Natural killer cell (primary cell): ENCODE data around the gene LARP4B. TPM values are rescaled to one million over a fixed set of nuclear protein-coding genes. Genes with fewer than 3 reads are reported as not detected.

Source experiments
- ATAC-seq, 3 donors: fragments of 150-1000 bp in 2 of 3; fragments of 200-7000 bp in 1 of 3; cut with Tn5 transposase; 1 replicate in 1 of 3; 2 replicates in 2 of 3; pipeline ENCODE4 v1.10.0; 2021; ENCODE audit warnings: mild to moderate bottlenecking in 2 of 3, moderate library complexity in 2 of 3
- DNase-seq, 2 donors: peaks; one replicate each; pipeline versions ENCODE4 v3.0.0 to v3.0.0-alpha.2; 2013 to 2021; ENCODE audit warnings: mixed read lengths in 1 of 2
- H3K27ac ChIP-seq: one replicate; pipeline ENCODE4 v1.5.1; 2013; ENCODE audit warnings: mild to moderate bottlenecking, low read length
- H3K27me3 ChIP-seq: one replicate; pipeline ENCODE4 v1.6.1; 2013; ENCODE audit warnings: low read length; ENCODE audit not compliant: control insufficient read depth, insufficient read depth
- H3K36me3 ChIP-seq: one replicate; pipeline ENCODE4 v1.6.1; 2013; ENCODE audit warnings: low read length; ENCODE audit not compliant: control insufficient read depth, insufficient read depth
- H3K4me1 ChIP-seq: one replicate; pipeline ENCODE4 v1.6.1; 2013; ENCODE audit warnings: low read length; ENCODE audit not compliant: control insufficient read depth, insufficient read depth
- H3K4me3 ChIP-seq: one replicate; pipeline ENCODE4 v1.5.1; 2013; ENCODE audit warnings: low read length
- H3K9me3 ChIP-seq: one replicate; pipeline ENCODE4 v1.6.1; 2013; ENCODE audit warnings: low read length; ENCODE audit not compliant: control insufficient read depth, insufficient read depth
- H3K27ac Mint-ChIP-seq, 2 donors: one replicate each; pipeline ENCODE4 v1.8.0; 2022; ENCODE audit warnings: mild to moderate bottlenecking in 2 of 2, mixed read lengths in 2 of 2, moderate library complexity in 1 of 2
- H3K27me3 Mint-ChIP-seq, 2 donors: one replicate each; pipeline ENCODE4 v1.8.0; 2022; ENCODE audit warnings: low read depth in 2 of 2, mixed read lengths in 2 of 2
- H3K36me3 Mint-ChIP-seq: one replicate; pipeline ENCODE4 v1.8.0; 2022; ENCODE audit warnings: mixed read lengths
- H3K4me1 Mint-ChIP-seq, 2 donors: one replicate each; pipeline ENCODE4 v1.8.0; 2022; ENCODE audit warnings: mixed read lengths in 2 of 2
- H3K4me3 Mint-ChIP-seq: one replicate; pipeline ENCODE4 v1.8.0; 2022; ENCODE audit warnings: mild to moderate bottlenecking, moderate library complexity, mixed read lengths
- H3K9me3 Mint-ChIP-seq, 2 donors: one replicate each; pipeline ENCODE4 v1.8.0; 2022; ENCODE audit warnings: mixed read lengths in 2 of 2
- CTCF ChIP-seq: fragments of 200-600 bp; IDR thresholded peaks from one replicate; pipeline ENCODE4 v1.8.0; 2022; ENCODE audit warnings: antibody characterized with exemption
- WGBS: methylation state at CpG from one replicate; pipeline ENCODE4 v1.1.7; 2013; ENCODE audit warnings: missing lambda C conversion rate; ENCODE audit not compliant: insufficient coverage; 5-methylcytosine and 5-hydroxymethylcytosine counted together
- intact Hi-C: fragments of 100-400 bp; cut with micrococcal nuclease; formaldehyde crosslinking; loops from one replicate; pipeline ENCODE4 v1.14.2; 2022
- total RNA-seq, 4 donors: library from RNA; stranded (reverse); fragments of 120-200 nt in 1 of 4; gene quantifications; one replicate each; pipeline versions ENCODE4 v1.2.3 to v1.2.4, GENCODE V29; 2013 to 2022

The LARP4B gene
- total RNA-seq, 3 donors from 2014 or later (not counting 1 experiment from before 2014, with no cell fraction given): 75.5 to 95.4 (median 90.2) TPM

- no peaks in the 10 kb centered on the region for H3K4me1 ChIP-seq
- no peaks in the 10 kb centered on the region for H3K27me3 ChIP-seq
- H3K36me3 ChIP-seq: no peaks in the 10 kb centered on the region
- Mint-ChIP-seq H3K4me3 (no peak overlapping the region), H3K27me3 (peaks cover 13 to 25% of the 10 kb centered on the region in 2 donors), H3K4me1 (no peaks in the 10 kb centered on the region), H3K36me3 (peaks cover 15% of the 10 kb centered on the region), H3K9me3 (peaks cover 5% of the 10 kb centered on the region in 2 donors), H3K27ac (no peak overlapping the region)
- H3K4me3 ChIP-seq: no peak overlapping the region
- TF ChIP-seq CTCF: no peak
- DNase-seq (no peak), ATAC-seq (no peak)
- peaks cover 5% of the 10 kb centered on the region for H3K9me3 ChIP-seq
- H3K27ac ChIP-seq: no peak overlapping the region
- WGBS: 94% methylated on average over 1 of the region's 1 CpG
- intact Hi-C loops: no loop called here
Observed at GRCh38 chr10:767211-767610, 164.3 kb downstream of the LARP4B start.

GRCh38 chr10:761376-761775 is 170.1 kb downstream of the LARP4B start:
- H3K27ac Mint-ChIP-seq: no peak overlapping the region

GRCh38 chr10:760622-761021 is 170.9 kb downstream of the LARP4B start:
- H3K9me3 Mint-ChIP-seq: peaks cover 14 to 17% of the 10 kb centered on the region in 2 donors

More at GRCh38 chr10:761376-761775, 170.1 kb downstream of the LARP4B start:
- TF ChIP-seq CTCF: no peak
- peaks cover 37% of the 10 kb centered on the region for H3K36me3 Mint-ChIP-seq
- H3K27ac ChIP-seq: no peak overlapping the region
- peaks cover 9% of the 10 kb centered on the region for H3K9me3 ChIP-seq
- H3K27me3 Mint-ChIP-seq: peaks cover 13 to 26% of the 10 kb centered on the region in 2 donors
- DNase-seq: no peak
- peaks cover 14 to 17% of the 10 kb centered on the region in 2 donors for H3K9me3 Mint-ChIP-seq
- H3K4me3 Mint-ChIP-seq: no peak overlapping the region
- peaks cover 10% of the 10 kb centered on the region for H3K4me1 ChIP-seq
- no peak for ATAC-seq
- H3K4me3 ChIP-seq: no peak overlapping the region
- no peaks in the 10 kb centered on the region for H3K36me3 ChIP-seq
- intact Hi-C loops: no loop called here
- peaks cover 7 to 10% of the 10 kb centered on the region in 2 donors for H3K4me1 Mint-ChIP-seq
- no peaks in the 10 kb centered on the region for H3K27me3 ChIP-seq

More at GRCh38 chr10:760622-761021, 170.9 kb downstream of the LARP4B start:
- no peak overlapping the region for H3K4me3 Mint-ChIP-seq
- peaks cover 9% of the 10 kb centered on the region for H3K9me3 ChIP-seq
- H3K36me3 Mint-ChIP-seq: peaks cover 37% of the 10 kb centered on the region
- 100% methylated on average over 1 of the region's 2 CpGs for WGBS
- H3K4me1 Mint-ChIP-seq: peaks cover 7 to 10% of the 10 kb centered on the region in 2 donors
- no peak for TF ChIP-seq CTCF
- H3K27me3 ChIP-seq: no peaks in the 10 kb centered on the region
- H3K27me3 Mint-ChIP-seq: peaks cover 13 to 28% of the 10 kb centered on the region in 2 donors
- no peak overlapping the region for H3K27ac Mint-ChIP-seq
- no peak overlapping the region for H3K27ac ChIP-seq
- H3K36me3 ChIP-seq: no peaks in the 10 kb centered on the region
- H3K4me3 ChIP-seq: no peak overlapping the region
- peaks cover 10% of the 10 kb centered on the region for H3K4me1 ChIP-seq
- ATAC-seq: no peak
- intact Hi-C loops: no loop called here
- DNase-seq: no peak
